Stimulated activated naive B cell treated with anti-CD40 and anti-IgM and Interleukin-4, amounts not matched to agents 10 μg/mL and 1 μg/mL and 100 μg/mL, for 72 hours (primary cell): ENCODE results near the gene GPR3.

ENCODE experiments used
- ATAC-seq, 2 donors: fragments of 150-1000 bp; cut with Tn5 transposase; replicated peaks; 2 replicates each; pipeline ENCODE4 v1.10.0; 2021; ENCODE audit warnings: moderate library complexity in 1 of 2
- DNase-seq: peaks from one replicate; pipeline ENCODE4 v3.0.0; 2021
- H3K27ac Mint-ChIP-seq: one replicate; pipeline ENCODE4 v1.8.0; 2022; ENCODE audit warnings: mild to moderate bottlenecking, mixed read lengths
- H3K27me3 Mint-ChIP-seq, 2 donors: one replicate each; pipeline ENCODE4 v1.8.0; 2022; ENCODE audit warnings: mixed read lengths in 2 of 2
- H3K36me3 Mint-ChIP-seq, 2 donors: one replicate each; pipeline ENCODE4 v1.8.0; 2022; ENCODE audit warnings: mixed read lengths in 2 of 2, mild to moderate bottlenecking in 1 of 2
- H3K4me1 Mint-ChIP-seq, 2 donors: one replicate each; pipeline ENCODE4 v1.8.0; 2022; ENCODE audit warnings: mixed read lengths in 2 of 2, mild to moderate bottlenecking in 1 of 2
- H3K4me3 Mint-ChIP-seq, 2 donors: one replicate each; pipeline ENCODE4 v1.8.0; 2022; ENCODE audit warnings: mild to moderate bottlenecking in 2 of 2, mixed read lengths in 2 of 2, moderate library complexity in 1 of 2
- H3K9me3 Mint-ChIP-seq, 2 donors: one replicate each; pipeline ENCODE4 v1.8.0; 2022; ENCODE audit warnings: mixed read lengths in 2 of 2, mild to moderate bottlenecking in 1 of 2

GPR3 gene, protein sequence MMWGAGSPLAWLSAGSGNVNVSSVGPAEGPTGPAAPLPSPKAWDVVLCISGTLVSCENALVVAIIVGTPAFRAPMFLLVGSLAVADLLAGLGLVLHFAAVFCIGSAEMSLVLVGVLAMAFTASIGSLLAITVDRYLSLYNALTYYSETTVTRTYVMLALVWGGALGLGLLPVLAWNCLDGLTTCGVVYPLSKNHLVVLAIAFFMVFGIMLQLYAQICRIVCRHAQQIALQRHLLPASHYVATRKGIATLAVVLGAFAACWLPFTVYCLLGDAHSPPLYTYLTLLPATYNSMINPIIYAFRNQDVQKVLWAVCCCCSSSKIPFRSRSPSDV

DNA sequence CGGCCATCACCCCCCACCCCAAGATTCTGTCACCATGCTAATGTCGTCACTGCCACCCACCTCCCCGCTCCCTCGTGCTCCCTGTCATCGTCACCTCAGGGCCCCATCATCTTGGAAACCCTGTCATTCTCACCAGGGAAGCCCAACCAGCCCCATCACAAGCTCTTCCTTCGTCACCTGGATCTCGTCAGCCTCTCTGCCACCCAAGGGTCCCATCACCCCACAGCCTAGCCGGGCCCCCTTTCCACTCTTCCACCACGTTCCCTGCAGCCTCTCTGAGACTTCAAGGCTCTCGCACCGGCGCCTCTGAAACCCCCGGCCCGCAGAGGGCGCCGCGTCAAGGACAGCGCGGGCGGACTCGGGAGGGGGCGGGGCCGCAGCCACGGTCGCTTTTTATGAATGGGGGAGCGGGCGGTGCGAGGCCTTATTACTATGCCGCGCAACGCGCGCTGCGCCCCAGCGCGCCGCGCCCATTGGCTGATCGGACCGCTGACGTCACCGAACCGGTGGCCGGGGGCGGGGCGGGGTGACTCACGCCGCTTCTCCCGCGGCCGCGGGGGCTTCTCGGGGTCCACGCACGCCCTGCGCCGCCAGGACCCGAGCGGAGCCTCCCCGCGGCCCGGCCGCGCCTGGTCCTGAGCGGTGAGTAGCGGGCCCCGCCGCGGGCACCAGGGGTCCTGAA, at the start of gene GPR3:
Gene GPR3, plus strand, starts transcription at position 527 of the 682 bp plus-strand sequence. CDS start 1,177 bp downstream, outside the sequence.
- Mint-ChIP-seq H3K27me3 (peaks cover 0 to 3% of the 10 kb centered on the region in 2 donors), H3K4me3 (peak within 1 kb of the TSS; percentile 87 to 93), H3K9me3 (no peaks in the 10 kb centered on the region), H3K27ac (peak within 1 kb of the TSS; percentile 96), H3K4me1 (peaks cover 23 to 38% of the 10 kb centered on the region in 2 donors), H3K36me3 (no peaks in the 10 kb centered on the region)
- peak; percentile 83 for DNase-seq
- peak; percentile 92 to 95 for ATAC-seq

DNA sequence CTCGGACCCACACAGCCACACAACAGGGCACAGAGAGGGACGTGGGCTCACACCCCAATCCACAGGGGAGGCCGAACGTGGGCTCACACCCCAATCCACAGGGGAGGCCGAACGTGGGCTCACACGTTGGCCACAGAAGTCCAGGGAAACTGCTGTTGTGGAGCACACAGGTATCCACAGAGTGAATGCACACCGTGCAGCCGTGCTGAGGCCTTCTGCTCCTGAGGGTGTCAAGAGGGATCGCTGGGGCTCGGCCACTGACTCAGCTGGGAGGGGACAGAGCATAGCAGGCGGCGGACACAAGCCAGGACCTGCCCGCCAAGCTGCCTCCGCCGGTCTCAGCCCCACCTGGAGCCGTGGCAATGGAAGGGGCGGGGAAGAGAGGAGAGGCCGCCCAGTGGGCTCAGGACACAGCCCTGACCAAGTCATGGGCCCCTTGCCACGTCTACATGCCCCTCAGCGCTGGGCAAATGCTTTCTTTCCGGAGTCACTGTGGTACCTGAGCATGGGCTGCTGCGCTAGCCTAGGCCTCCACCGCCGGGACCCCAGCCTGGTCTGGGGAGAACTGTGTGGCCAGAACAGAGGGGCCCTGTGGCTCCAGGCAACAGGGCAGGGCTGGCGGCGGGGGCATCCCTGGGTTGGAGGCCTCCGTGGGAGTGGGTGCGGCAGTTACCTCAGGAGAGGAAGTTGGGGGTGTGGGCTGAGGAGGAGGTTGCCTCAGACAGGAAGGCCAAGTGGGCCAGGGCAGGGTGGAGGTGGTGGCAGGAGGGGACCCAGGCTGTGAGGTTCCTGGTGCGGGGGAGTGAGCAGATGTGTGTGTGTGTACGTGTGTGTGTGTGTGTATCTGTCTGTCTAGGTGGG, 49.4 kb upstream of the GPR3 start:
- H3K27me3 Mint-ChIP-seq: no peaks in the 10 kb centered on the region
- ATAC-seq (peak; percentile 33 to 51), DNase-seq (peak; percentile 55)
- H3K36me3 Mint-ChIP-seq: peaks cover 20 to 31% of the 10 kb centered on the region in 2 donors
- no peaks in the 10 kb centered on the region for H3K9me3 Mint-ChIP-seq
- peak overlapping the region; percentile 86 to 89 for H3K4me3 Mint-ChIP-seq
- peak overlapping the region; percentile 96 for H3K27ac Mint-ChIP-seq
- peaks cover 52 to 82% of the 10 kb centered on the region in 2 donors for H3K4me1 Mint-ChIP-seq

DNA sequence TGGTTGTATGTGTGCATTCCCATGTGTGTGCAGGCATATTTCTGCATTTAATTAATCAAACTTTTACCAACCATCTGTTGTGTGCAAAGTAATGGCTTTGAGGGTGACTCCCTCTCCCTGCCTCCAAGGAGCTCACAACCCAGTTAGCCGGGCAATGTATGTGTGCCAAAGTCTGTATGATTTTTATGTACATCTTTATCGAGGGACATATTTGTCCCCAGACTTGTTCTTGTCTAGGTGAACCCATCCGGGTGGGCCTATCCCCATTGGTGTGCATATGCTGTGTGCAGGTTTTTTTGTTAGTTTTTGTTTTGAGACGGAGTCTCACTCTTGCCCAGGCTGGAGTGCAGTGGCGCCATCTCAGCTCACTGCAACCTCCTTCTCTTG, 48.8 kb upstream of the GPR3 start:
- H3K4me3 Mint-ChIP-seq: peak overlapping the region; percentile 86 to 89
- DNase-seq (no peak), ATAC-seq (no peak)
- H3K27me3 Mint-ChIP-seq: no peaks in the 10 kb centered on the region
- H3K9me3 Mint-ChIP-seq: no peaks in the 10 kb centered on the region
- H3K36me3 Mint-ChIP-seq: peaks cover 14 to 29% of the 10 kb centered on the region in 2 donors
- peaks cover 52 to 83% of the 10 kb centered on the region in 2 donors for H3K4me1 Mint-ChIP-seq
- peak overlapping the region; percentile 96 for H3K27ac Mint-ChIP-seq

DNA sequence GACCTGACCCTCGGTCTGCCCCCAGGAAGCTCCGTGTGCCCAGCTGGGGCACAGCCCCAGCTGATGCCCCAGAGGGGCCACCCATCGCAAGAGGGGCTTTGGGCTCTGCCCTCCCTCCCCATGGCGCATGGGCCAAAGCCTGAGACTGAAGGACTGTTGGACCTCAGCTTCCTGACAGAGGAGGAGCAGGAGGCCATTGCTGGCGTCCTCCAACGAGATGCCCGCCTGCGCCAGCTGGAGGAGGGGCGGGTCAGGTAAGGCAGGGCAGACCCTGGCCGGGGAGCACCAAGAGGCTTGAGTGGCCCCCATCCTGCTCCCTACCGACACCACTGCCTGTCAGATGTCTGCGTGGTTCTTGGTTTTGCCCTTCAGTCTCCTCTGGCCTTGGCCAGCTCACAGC, 47.1 kb upstream of the GPR3 start:
- H3K27ac Mint-ChIP-seq: no peak overlapping the region
- peaks cover 9 to 17% of the 10 kb centered on the region in 2 donors for H3K36me3 Mint-ChIP-seq
- no peak overlapping the region for H3K4me3 Mint-ChIP-seq
- no peaks in the 10 kb centered on the region for H3K27me3 Mint-ChIP-seq
- peaks cover 43 to 73% of the 10 kb centered on the region in 2 donors for H3K4me1 Mint-ChIP-seq
- ATAC-seq (no peak), DNase-seq (no peak)
- no peaks in the 10 kb centered on the region for H3K9me3 Mint-ChIP-seq

DNA sequence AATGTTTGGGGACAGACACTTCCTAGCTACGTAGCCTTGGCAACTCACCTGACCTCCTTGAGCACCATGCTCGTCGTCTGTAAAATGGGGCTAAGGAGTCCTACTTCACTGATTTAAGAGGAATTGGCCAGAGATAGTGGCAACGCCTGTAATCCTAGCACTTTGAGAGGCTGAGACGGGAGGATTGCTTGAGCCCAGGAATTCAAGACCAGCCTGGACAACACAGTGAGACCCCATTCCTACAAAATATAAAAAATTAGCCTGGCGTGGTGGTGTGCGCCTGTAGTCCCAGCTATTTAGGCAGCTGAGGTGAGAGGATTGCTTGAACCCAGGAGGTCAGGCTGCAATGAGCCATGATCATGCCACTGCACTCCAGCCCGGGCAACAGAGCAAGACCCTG, 46.1 kb upstream of the GPR3 start:
- DNase-seq (no peak), ATAC-seq (no peak)
- Mint-ChIP-seq H3K36me3 (peaks cover 9 to 17% of the 10 kb centered on the region in 2 donors), H3K27ac (no peak overlapping the region), H3K4me1 (peaks cover 38 to 62% of the 10 kb centered on the region in 2 donors), H3K27me3 (no peaks in the 10 kb centered on the region), H3K4me3 (no peak overlapping the region), H3K9me3 (no peaks in the 10 kb centered on the region)

DNA sequence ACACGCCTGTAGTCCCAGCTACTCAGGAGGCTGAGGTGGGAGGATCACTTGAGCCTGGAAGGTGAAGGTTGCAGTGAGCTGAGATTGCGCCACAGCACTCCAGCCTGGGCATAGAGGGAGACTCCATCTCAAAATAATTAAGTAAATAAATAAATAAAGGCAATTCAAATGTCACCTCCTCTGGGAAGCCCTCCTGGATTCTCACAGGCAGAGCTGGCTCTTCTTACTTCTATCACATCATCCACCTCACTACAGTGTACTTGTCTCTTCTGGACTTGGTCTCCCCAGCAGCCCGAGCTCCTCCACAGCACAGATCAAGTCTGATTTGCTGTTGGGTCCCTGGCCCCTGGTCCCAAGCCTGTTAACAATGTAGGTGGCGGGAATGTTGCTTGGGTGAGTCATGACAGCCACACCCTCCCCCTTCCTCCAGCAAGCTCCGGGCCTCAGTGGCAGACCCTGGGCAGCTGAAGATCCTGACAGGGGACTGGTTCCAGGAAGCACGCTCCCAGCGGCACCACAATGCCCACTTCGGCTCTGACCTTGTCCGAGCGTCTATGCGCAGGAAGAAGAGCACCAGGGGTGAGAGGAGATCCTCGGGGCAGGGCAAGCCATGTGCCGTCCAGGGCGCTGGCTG, 45.3 kb upstream of the GPR3 start:
- DNase-seq (no peak), ATAC-seq (no peak)
- peaks cover 32 to 55% of the 10 kb centered on the region in 2 donors for H3K4me1 Mint-ChIP-seq
- H3K9me3 Mint-ChIP-seq: no peaks in the 10 kb centered on the region
- H3K27me3 Mint-ChIP-seq: no peaks in the 10 kb centered on the region
- H3K36me3 Mint-ChIP-seq: peaks cover 9 to 17% of the 10 kb centered on the region in 2 donors
- H3K4me3 Mint-ChIP-seq: no peak overlapping the region
- no peak overlapping the region for H3K27ac Mint-ChIP-seq

DNA sequence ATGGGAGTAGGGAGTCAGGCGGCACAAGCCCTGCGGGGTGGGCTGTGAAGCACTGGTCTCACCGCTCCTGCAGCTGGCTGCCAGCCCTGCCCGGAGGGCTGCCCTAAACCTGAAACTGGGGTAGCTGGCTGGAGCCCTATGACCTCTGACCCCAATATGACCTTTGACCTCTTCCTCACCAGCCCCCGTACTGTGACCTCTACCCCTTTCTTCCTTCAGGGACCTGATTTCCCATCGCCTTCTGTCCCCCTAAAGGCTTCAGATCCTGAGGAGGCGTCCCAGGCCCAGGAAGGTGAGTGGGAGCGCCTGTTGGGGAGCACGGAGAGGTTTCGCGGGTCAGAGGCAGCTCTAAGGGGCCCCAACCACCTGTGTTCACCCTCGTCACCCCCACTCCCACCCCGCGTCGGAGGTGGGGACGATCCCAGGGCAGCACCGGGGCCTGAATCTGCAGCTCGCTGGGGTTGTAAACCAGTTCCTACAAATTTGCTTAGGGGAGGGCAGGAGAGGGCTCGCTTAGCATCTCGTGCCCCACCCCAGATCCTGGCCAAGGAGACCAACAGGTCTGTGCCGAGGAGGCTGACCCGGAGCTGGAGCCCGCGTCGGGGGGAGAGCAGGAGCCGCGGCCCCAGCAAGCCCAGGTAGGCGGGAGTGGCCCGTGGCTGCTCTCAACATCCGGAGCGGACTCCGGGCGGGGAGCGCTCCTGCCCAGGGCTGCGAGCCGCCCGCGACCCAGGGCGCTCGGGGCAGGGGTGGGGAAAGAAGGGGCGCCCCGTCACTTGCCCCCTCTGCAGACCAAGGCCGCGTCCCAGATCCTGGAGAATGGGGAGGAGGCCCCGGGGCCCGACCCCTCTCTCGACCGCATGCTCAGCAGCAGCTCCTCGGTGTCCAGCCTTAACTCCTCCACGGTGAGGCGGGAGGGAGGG, 43.3 kb upstream of the GPR3 start:
- ATAC-seq: peak; percentile 70 to 85
- Mint-ChIP-seq H3K4me3 (peak overlapping the region; percentile 36 to 78), H3K36me3 (peaks cover 9 to 17% of the 10 kb centered on the region in 2 donors), H3K4me1 (peaks cover 15 to 35% of the 10 kb centered on the region in 2 donors), H3K27me3 (no peaks in the 10 kb centered on the region), H3K9me3 (no peaks in the 10 kb centered on the region), H3K27ac (no peak overlapping the region)
- no peak for DNase-seq

DNA sequence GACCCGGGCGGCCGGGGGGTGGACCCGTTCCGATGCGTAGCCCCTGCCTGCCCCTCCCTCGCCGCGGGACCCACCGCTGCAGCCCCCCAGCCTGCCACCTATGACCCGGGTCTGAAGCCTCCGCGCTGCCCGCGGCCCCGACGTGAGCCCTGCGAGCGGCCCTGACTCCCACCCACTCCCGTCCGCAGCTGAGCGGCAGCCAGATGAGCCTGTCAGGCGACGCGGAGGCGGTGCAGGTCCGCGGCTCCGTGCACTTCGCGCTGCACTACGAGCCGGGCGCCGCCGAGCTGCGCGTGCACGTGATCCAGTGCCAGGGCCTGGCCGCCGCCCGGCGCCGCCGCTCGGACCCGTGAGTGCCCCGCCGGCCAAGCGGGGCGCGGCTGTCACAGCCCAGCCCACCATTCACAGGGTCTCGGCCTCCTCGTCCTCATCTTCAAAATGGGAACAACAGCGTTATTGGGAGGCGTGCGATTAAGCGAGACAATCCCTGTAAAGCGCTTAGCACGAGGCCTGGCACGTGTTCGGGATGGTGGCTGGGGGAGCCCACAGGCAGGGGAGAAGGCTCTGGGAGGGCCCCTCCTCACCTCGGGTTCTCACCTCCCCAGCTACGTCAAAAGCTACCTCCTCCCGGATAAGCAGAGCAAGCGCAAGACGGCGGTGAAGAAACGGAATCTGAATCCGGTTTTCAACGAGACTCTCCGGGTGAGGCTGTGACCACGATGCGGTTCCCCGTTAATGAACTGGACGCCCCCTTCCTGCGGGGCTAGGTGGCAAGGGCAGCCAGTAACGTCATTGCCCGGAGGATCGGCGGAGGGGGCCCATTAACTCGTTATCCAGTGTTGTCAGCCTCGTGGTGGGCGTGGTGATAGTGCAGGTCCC, 42.4 kb upstream of the GPR3 start:
- H3K4me1 Mint-ChIP-seq: peaks cover 12 to 29% of the 10 kb centered on the region in 2 donors

DNA sequence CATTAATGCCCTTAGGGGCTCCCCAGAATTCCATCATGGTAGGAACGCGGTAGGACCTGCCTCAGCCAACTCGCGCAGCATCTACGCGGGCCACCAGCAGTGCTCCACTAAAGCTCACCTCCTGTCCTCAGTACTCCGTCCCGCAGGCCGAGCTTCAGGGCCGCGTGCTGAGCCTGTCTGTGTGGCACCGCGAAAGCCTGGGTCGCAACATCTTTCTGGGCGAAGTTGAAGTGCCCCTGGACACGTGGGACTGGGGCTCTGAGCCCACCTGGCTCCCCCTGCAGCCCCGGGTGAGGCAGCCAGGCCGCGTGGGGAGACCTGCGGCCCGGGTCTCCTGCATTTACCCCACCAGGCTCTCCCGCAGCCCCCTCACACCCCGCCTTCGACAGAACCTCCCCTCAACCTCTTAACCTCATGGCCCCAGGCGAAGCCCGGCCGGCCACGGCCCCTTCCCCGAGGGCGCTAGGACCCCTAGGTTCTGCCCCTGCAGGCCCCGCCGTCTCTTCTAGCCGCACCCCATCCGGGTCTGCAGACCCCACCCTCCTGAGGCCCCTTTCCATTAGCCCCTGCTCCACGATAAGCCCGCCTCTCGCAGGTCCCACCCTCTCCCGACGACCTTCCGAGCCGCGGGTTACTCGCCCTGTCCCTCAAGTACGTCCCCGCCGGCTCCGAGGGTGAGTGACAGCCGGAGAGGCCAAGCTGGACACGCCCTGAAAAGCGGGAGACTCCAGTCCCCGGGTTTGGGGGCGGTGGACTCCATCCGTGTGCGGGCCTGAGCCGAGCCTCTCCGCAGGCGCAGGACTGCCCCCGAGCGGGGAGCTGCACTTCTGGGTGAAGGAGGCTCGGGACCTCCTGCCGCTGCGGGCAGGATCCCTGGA, 41.5 kb upstream of the GPR3 start:
- ATAC-seq: no peak
- Mint-ChIP-seq H3K4me3 (peak overlapping the region in 1 of 2 donors; percentile 19), H3K36me3 (peaks cover 9 to 14% of the 10 kb centered on the region in 2 donors), H3K9me3 (no peaks in the 10 kb centered on the region), H3K27ac (no peak overlapping the region), H3K4me1 (peaks cover 17 to 30% of the 10 kb centered on the region in 2 donors), H3K27me3 (no peaks in the 10 kb centered on the region)
- no peak for DNase-seq

More for the DNA sequence above, 42.4 kb upstream of the GPR3 start:
- no peak overlapping the region for H3K27ac Mint-ChIP-seq
- H3K36me3 Mint-ChIP-seq: peaks cover 9 to 17% of the 10 kb centered on the region in 2 donors
- peak; percentile 66 to 82 for ATAC-seq
- H3K27me3 Mint-ChIP-seq: no peaks in the 10 kb centered on the region
- H3K4me3 Mint-ChIP-seq: peak overlapping the region; percentile 32 to 78
- no peaks in the 10 kb centered on the region for H3K9me3 Mint-ChIP-seq
- DNase-seq: no peak

DNA sequence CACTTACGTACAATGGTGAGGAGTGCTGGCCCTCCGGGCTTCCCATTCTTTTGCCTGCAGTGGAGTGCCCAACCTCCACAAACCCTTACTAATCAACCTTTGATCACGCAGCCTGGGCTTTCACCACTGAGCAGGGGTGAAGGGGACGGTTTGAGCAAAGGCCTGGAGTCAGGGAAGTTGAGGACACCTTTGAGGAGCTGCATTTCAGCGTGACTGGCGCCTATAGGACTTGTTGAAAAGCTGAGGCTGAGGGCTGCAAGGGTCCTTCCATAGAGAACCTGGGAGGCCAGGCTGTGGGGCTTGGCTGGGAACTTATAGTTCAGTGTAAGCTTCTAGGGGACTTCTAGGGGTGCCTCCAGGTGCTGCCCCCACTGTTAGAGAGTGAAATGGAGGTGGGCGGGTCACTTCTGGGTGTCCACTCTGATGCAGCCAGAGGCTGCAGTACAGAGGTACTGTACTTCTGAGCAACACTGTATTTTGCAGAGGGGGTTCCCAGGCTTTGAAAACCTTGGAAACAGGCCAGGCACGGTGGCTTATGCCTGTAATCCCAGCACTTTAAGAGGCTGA, 40.8 kb upstream of the GPR3 start:
- no peak overlapping the region for H3K4me3 Mint-ChIP-seq

DNA sequence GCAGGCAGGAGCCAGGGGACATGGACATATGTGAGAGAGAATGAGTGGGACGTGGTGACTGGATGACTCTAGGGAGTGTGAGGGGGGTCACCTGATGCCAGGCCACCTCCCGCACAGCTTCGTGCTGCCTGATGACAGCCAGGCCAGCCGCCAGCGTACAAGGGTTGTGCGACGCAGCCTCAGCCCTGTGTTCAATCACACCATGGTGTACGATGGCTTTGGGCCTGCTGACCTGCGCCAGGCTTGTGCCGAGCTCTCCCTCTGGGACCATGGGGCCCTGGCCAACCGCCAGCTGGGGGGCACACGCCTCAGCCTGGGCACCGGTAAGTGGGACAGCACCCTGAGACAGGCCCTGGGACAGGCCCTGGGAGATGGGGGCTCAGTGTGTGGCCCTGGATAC, 39.3 kb upstream of the GPR3 start:
- Mint-ChIP-seq H3K27ac (no peak overlapping the region), H3K4me3 (no peak overlapping the region), H3K9me3 (no peaks in the 10 kb centered on the region), H3K27me3 (no peaks in the 10 kb centered on the region), H3K36me3 (peaks cover under 1 to 1% of the 10 kb centered on the region in 2 donors), H3K4me1 (peaks cover 20 to 29% of the 10 kb centered on the region in 2 donors)
- ATAC-seq (no peak), DNase-seq (no peak)

More for the DNA sequence above, 40.8 kb upstream of the GPR3 start:
- Mint-ChIP-seq H3K9me3 (no peaks in the 10 kb centered on the region), H3K27ac (no peak overlapping the region), H3K36me3 (peaks cover 6 to 9% of the 10 kb centered on the region in 2 donors), H3K4me1 (peaks cover 16 to 25% of the 10 kb centered on the region in 2 donors), H3K27me3 (no peaks in the 10 kb centered on the region)
- ATAC-seq (no peak), DNase-seq (no peak)
